WTC11 (cell line): ENCODE data around the gene PGAP3. TPM values are rescaled to one million over a fixed set of nuclear protein-coding genes. Genes with fewer than 3 reads are reported as not detected.

Experiments
- ATAC-seq: fragments of 200-7000 bp; cut with Tn5 transposase; 2 replicates; pipeline ENCODE4 v1.10.0; 2021; ENCODE audit warnings: mild to moderate bottlenecking, moderate library complexity
- CTCF ChIA-PET: fragments of 300-600 bp; sonication (Branson Sonifier 250); formaldehyde crosslinking; loops from one replicate; lab custom pipeline; 2021; ENCODE audit warnings: antibody characterized with exemption; lab: Charles Lee
- POLR2A ChIA-PET: fragments of 350-600 bp; sonication (Branson Sonifier 250); formaldehyde crosslinking; loops from one replicate; lab custom pipeline; 2021; ENCODE audit warnings: antibody characterized with exemption; lab: Charles Lee
- DNase-seq: peaks from one replicate; pipeline ENCODE4 v3.0.0; 2021; ENCODE audit warnings: low spot score
- H3K27ac Mint-ChIP-seq: 2 replicates; pipeline ENCODE4 v1.8.0; 2021; ENCODE audit warnings: mixed read lengths
- H3K27me3 Mint-ChIP-seq: 2 replicates; pipeline ENCODE4 v1.8.0; 2021; ENCODE audit warnings: low read depth, mild to moderate bottlenecking, moderate library complexity, mixed read lengths
- H3K36me3 Mint-ChIP-seq: 2 replicates; pipeline ENCODE4 v1.8.0; 2021; ENCODE audit warnings: mixed read lengths
- H3K4me1 Mint-ChIP-seq: 2 replicates; pipeline ENCODE4 v1.8.0; 2022; ENCODE audit warnings: mixed read lengths
- H3K4me3 Mint-ChIP-seq: 2 replicates; pipeline ENCODE4 v1.8.0; 2021; ENCODE audit warnings: mild to moderate bottlenecking, moderate library complexity, mixed read lengths
- H3K9me3 Mint-ChIP-seq: 2 replicates; pipeline ENCODE4 v1.8.0; 2021; ENCODE audit warnings: mixed read lengths
- AR ChIP-seq: fragments of 250-450 bp; sonication (Bioruptor Pico); IDR thresholded peaks from 2 replicates; pipeline ENCODE4 v1.9.0; 2021; ENCODE audit warnings: mild to moderate bottlenecking
- ATF3 ChIP-seq: sonication (generic); formaldehyde crosslinking; conservative IDR thresholded peaks from 2 replicates; pipeline ENCODE4 v1.8.1; 2022; ENCODE audit warnings: mild to moderate bottlenecking, missing genetic modification reagents
- CREM ChIP-seq: sonication (generic); formaldehyde crosslinking; IDR thresholded peaks from 2 replicates; pipeline ENCODE4 v1.8.1; 2022; ENCODE audit warnings: mild to moderate bottlenecking, missing genetic modification reagents, moderate library complexity
- E2F4 ChIP-seq: sonication (generic); formaldehyde crosslinking; IDR thresholded peaks from 2 replicates; pipeline ENCODE4 v1.8.1; 2022; ENCODE audit warnings: low read depth, mild to moderate bottlenecking, moderate library complexity, missing genetic modification reagents, borderline replicate concordance
- EMX1 ChIP-seq: fragments of 250-450 bp; sonication (Bioruptor Pico); IDR thresholded peaks from 2 replicates; pipeline ENCODE4 v1.8.0; 2021; ENCODE audit warnings: mild to moderate bottlenecking
- ETV6 ChIP-seq: sonication (generic); formaldehyde crosslinking; IDR thresholded peaks from 2 replicates; pipeline ENCODE4 v1.8.1; 2022; ENCODE audit warnings: mild to moderate bottlenecking, missing genetic modification reagents
- FOXJ3 ChIP-seq: sonication (generic); formaldehyde crosslinking; IDR thresholded peaks from 2 replicates; pipeline ENCODE4 v1.9.0; 2021; ENCODE audit warnings: missing genetic modification reagents, mild to moderate bottlenecking, borderline replicate concordance
- GABPB1 ChIP-seq: sonication (generic); formaldehyde crosslinking; IDR thresholded peaks from 2 replicates; pipeline ENCODE4 v1.8.1; 2023; ENCODE audit warnings: mild to moderate bottlenecking, missing genetic modification reagents
- GTF2I ChIP-seq: fragments of 250-450 bp; sonication (Bioruptor Pico); conservative IDR thresholded peaks from 2 replicates; pipeline ENCODE4 v1.4.0; 2021; ENCODE audit warnings: mild to moderate bottlenecking
- IRF1 ChIP-seq: sonication (generic); formaldehyde crosslinking; IDR thresholded peaks from 2 replicates; pipeline ENCODE4 v1.8.0; 2023; ENCODE audit warnings: missing genetic modification reagents
- JAZF1 ChIP-seq: fragments of 250-450 bp; sonication (Bioruptor Pico); IDR thresholded peaks from 2 replicates; pipeline ENCODE4 v1.9.0; 2021; ENCODE audit warnings: moderate library complexity, mild to moderate bottlenecking, inconsistent platforms
- MXD4 ChIP-seq: fragments of 250-450 bp; sonication (Bioruptor Pico); IDR thresholded peaks from 2 replicates; pipeline ENCODE4 v1.8.0; 2021; ENCODE audit warnings: mild to moderate bottlenecking, moderate library complexity, borderline replicate concordance
- NFE2L1 ChIP-seq: sonication (generic); formaldehyde crosslinking; IDR thresholded peaks from 2 replicates; pipeline ENCODE4 v1.8.1; 2023; ENCODE audit warnings: missing genetic modification reagents
- NR2C2 ChIP-seq: sonication (generic); formaldehyde crosslinking; IDR thresholded peaks from 2 replicates; pipeline ENCODE4 v1.8.0; 2022; ENCODE audit warnings: mild to moderate bottlenecking, missing genetic modification reagents
- PRDM15 ChIP-seq: sonication (generic); formaldehyde crosslinking; IDR thresholded peaks from 2 replicates; pipeline ENCODE4 v1.8.0; 2022; ENCODE audit warnings: missing genetic modification reagents
- PRRX2 ChIP-seq: fragments of 250-450 bp; sonication (Bioruptor Pico); IDR thresholded peaks from 2 replicates; pipeline ENCODE4 v1.8.0; 2021; ENCODE audit warnings: mild to moderate bottlenecking
- RELA ChIP-seq: sonication (generic); formaldehyde crosslinking; IDR thresholded peaks from 2 replicates; pipeline ENCODE4 v1.8.1; 2022; ENCODE audit warnings: missing genetic modification reagents, mild to moderate bottlenecking, borderline replicate concordance
- TCF7 ChIP-seq: sonication (generic); formaldehyde crosslinking; IDR thresholded peaks from 2 replicates; pipeline ENCODE4 v1.8.0; 2022; ENCODE audit warnings: mild to moderate bottlenecking, low read depth, missing genetic modification reagents, moderate library complexity
- TEAD1 ChIP-seq: sonication (generic); formaldehyde crosslinking; IDR thresholded peaks from 2 replicates; pipeline ENCODE4 v1.8.0; 2022; ENCODE audit warnings: mild to moderate bottlenecking, missing genetic modification reagents
- ZBTB21 ChIP-seq: sonication (generic); formaldehyde crosslinking; IDR thresholded peaks from 2 replicates; pipeline ENCODE4 v1.8.1; 2023; ENCODE audit warnings: mild to moderate bottlenecking, missing genetic modification reagents, borderline replicate concordance
- ZSCAN18 ChIP-seq: fragments of 250-450 bp; sonication (Bioruptor Pico); IDR thresholded peaks from 2 replicates; pipeline ENCODE4 v2.1.2; 2022; ENCODE audit warnings: mild to moderate bottlenecking, moderate library complexity
- total RNA-seq: library from RNA; stranded (reverse); gene quantifications from 3 replicates; pipeline ENCODE4 v1.2.3, GENCODE V29; 2021

Gene PGAP3
- total RNA-seq, 1 experiment from 2014 or later, result 24.9 TPM

GRCh38 chr17:39643271-39643670, 44.6 kb downstream of the PGAP3 start:
- Mint-ChIP-seq H3K27me3 (no peaks in the 10 kb centered on the region), H3K4me3 (no peak overlapping the region), H3K9me3 (no peaks in the 10 kb centered on the region), H3K4me1 (peaks cover 55% of the 10 kb centered on the region), H3K27ac (0 out of 2 replicates have a peak overlapping the region, but pooled peaks have one; percentile 37), H3K36me3 (no peaks in the 10 kb centered on the region)
- ATAC-seq, result no peak
- CTCF ChIA-PET, result interaction anchor here (1.1 to 18.1 kb wide), 5 partner anchors 11 to 29 kb away, joined by 3 to 851 read pairs (median 5); partner anchors contain the start of genes PPP1R1B and STARD3
- POLR2A ChIA-PET, result no interaction called here
- no peak for DNase-seq
- TF ChIP-seq TEAD1 (CRISPR knock-in tag) (no peak), ATF3 (CRISPR knock-in tag) (no peak), NR2C2 (CRISPR knock-in tag) (no peak), ZBTB21 (CRISPR knock-in tag) (no peak), IRF1 (no peak), TCF7 (CRISPR knock-in tag) (no peak), E2F4 (no peak), GABPB1 (CRISPR knock-in tag) (no peak), MXD4 (no peak), PRRX2 (no peak), JAZF1 (CRISPR knock-in tag) (no peak)

GRCh38 chr17:39642291-39643074, 45.4 kb downstream of the PGAP3 start:
- ChIA-PET CTCF (interaction anchor here (1.1 to 18.1 kb wide), 6 partner anchors 11 to 29 kb away, joined by 3 to 851 read pairs (median 8); partner anchors contain the start of genes PPP1R1B and STARD3), POLR2A (no interaction called here)
- H3K27ac Mint-ChIP-seq, result no peak overlapping the region
- H3K4me3 Mint-ChIP-seq, result no peak overlapping the region
- ATAC-seq, result no peak
- TF ChIP-seq GTF2I (peak; percentile 76), PRDM15 (no peak)
- TF ChIP-seq, all 79 proteins: peak for 1
- no peaks in the 10 kb centered on the region for H3K9me3 Mint-ChIP-seq
- no peak for DNase-seq
- H3K36me3 Mint-ChIP-seq, result no peaks in the 10 kb centered on the region
- H3K27me3 Mint-ChIP-seq, result no peaks in the 10 kb centered on the region
- peaks cover 63% of the 10 kb centered on the region for H3K4me1 Mint-ChIP-seq

- Mint-ChIP-seq H3K4me3 (no peak overlapping the region), H3K4me1 (peaks cover 63% of the 10 kb centered on the region), H3K27ac (peak overlapping the region; percentile 25; the same call in 1 of the 2 replicates), H3K36me3 (no peaks in the 10 kb centered on the region), H3K27me3 (no peaks in the 10 kb centered on the region), H3K9me3 (no peaks in the 10 kb centered on the region)
- DNase-seq (no peak), ATAC-seq (no peak)
- POLR2A ChIA-PET, result no interaction called here
- CTCF ChIA-PET, result interaction anchor here (1.1 to 18.1 kb wide), 3 partner anchors 11 to 27 kb away, joined by 3 to 851 read pairs (median 10); partner anchors contain the start of genes PNMT, PPP1R1B and STARD3
- TF ChIP-seq EMX1 (CRISPR knock-in tag) (no peak), ETV6 (CRISPR knock-in tag) (no peak), PRRX2 (no peak), ZSCAN18 (no peak), CREM (CRISPR knock-in tag) (no peak), ZBTB21 (CRISPR knock-in tag) (no peak), AR (CRISPR knock-in tag) (no peak), NFE2L1 (no peak), NR2C2 (CRISPR knock-in tag) (no peak), FOXJ3 (CRISPR knock-in tag) (no peak), RELA (no peak)
Observed at GRCh38 chr17:39641883-39642282, 46.0 kb downstream of the PGAP3 start.
